ENCODE results near the gene SLC15A1.

DNA sequence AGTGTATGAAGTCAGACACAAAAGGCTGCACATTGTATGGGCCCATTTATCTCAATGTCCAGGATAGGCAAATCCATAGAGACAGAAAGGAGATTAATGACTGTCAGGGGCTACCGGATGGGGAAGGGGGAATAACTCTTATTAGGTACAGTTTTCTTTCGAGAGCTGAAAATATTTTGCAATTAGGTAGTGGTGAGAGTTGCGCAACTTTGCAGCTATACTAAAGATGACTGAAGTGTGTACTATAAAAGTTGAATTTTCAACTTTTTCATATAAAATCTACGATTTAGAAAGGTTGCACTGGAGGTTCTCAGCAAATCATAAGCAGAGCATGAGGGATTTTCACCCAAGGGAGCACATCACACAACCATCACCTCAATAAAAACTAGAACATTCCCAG is 16.1 kb upstream of the SLC15A1 start:
- TF ChIP-seq, protein P1, sequence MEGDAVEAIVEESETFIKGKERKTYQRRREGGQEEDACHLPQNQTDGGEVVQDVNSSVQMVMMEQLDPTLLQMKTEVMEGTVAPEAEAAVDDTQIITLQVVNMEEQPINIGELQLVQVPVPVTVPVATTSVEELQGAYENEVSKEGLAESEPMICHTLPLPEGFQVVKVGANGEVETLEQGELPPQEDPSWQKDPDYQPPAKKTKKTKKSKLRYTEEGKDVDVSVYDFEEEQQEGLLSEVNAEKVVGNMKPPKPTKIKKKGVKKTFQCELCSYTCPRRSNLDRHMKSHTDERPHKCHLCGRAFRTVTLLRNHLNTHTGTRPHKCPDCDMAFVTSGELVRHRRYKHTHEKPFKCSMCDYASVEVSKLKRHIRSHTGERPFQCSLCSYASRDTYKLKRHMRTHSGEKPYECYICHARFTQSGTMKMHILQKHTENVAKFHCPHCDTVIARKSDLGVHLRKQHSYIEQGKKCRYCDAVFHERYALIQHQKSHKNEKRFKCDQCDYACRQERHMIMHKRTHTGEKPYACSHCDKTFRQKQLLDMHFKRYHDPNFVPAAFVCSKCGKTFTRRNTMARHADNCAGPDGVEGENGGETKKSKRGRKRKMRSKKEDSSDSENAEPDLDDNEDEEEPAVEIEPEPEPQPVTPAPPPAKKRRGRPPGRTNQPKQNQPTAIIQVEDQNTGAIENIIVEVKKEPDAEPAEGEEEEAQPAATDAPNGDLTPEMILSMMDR (IDR thresholded peaks at IDR 0.05) = no peak
- no peak for TF ChIP-seq POLR2AphosphoS2 (conservative IDR thresholded peaks at IDR 0.05; ENCODE audit: low read length)
- TF ChIP-seq HOXA7 (CRISPR knock-in tag; IDR thresholded peaks at IDR 0.05) = no peak

Measured in A549 (cell line).